ENCODE data around the gene NELL1.

NELL1 gene

GRCh38 chr11:21622995-21623394 is 953.6 kb downstream of the NELL1 start:
- no peak for TF ChIP-seq CTCF (IDR thresholded peaks at IDR 0.05; ENCODE audit: low read length, missing control alignments)
- H3K4me3 ChIP-seq (replicated peaks; ENCODE audit: low read depth, low read length) = no peak overlapping the region
- DNase-seq (ENCODE audit: low read depth) = no peak
